Neutrophil (primary cell): ENCODE measurements around the gene ASZ1.

Experiments used
- H3K27ac ChIP-seq: fragments of 200-600 bp; sonication (generic); 2 replicates; pipeline ENCODE4 v1.5.1; 2016; ENCODE audit warnings: mild to moderate bottlenecking, moderate library complexity
- H3K27me3 ChIP-seq: fragments of 200-600 bp; sonication (generic); 2 replicates; pipeline ENCODE4 v1.6.0; 2016; ENCODE audit warnings: mild to moderate bottlenecking
- H3K36me3 ChIP-seq: fragments of 200-600 bp; sonication (generic); 2 replicates; pipeline ENCODE4 v1.5.1; 2017
- H3K4me1 ChIP-seq, 2 experiments: fragments of 200-600 bp in 1 of 2; sonication (generic) in 1 of 2; 1 replicate in 1 of 2; 2 replicates in 1 of 2; pipeline versions ENCODE4 v1.5.1 to v1.6.1; 2013 to 2016; ENCODE audit warnings: low read depth in 1 of 2, low read length in 1 of 2, mild to moderate bottlenecking in 1 of 2, moderate library complexity in 1 of 2; ENCODE audit not compliant: control insufficient read depth in 1 of 2, insufficient read depth in 1 of 2
- H3K4me3 ChIP-seq, 2 experiments: fragments of 200-600 bp in 1 of 2; sonication (generic) in 1 of 2; 1 replicate in 1 of 2; 2 replicates in 1 of 2; pipeline ENCODE4 v1.5.1; 2013 to 2016; ENCODE audit warnings: low read depth in 1 of 2, low read length in 1 of 2, mild to moderate bottlenecking in 1 of 2, moderate library complexity in 1 of 2
- H3K9me3 ChIP-seq: fragments of 200-600 bp; sonication (generic); 2 replicates; pipeline ENCODE4 v1.5.1; 2016
- CTCF ChIP-seq: fragments of 200-600 bp; sonication (generic); IDR thresholded peaks from 2 replicates; pipeline ENCODE4 v1.5.1; 2016; ENCODE audit warnings: antibody characterized with exemption

ASZ1 gene

GRCh38 chr7:117401293-117402002 is 25.8 kb downstream of the ASZ1 start:
- Histone ChIP-seq H3K36me3 (no peaks in the 10 kb centered on the region), H3K4me3 (no peak overlapping the region), H3K27me3 (no peaks in the 10 kb centered on the region), H3K9me3 (no peaks in the 10 kb centered on the region), H3K27ac (no peak overlapping the region), H3K4me1 (no peaks in the 10 kb centered on the region)
- TF ChIP-seq CTCF = no peak

- H3K27ac ChIP-seq = no peak overlapping the region
- H3K4me3 ChIP-seq = no peak overlapping the region
- H3K27me3 ChIP-seq = no peaks in the 10 kb centered on the region
- H3K4me1 ChIP-seq = no peaks in the 10 kb centered on the region
- TF ChIP-seq CTCF = no peak
- no peaks in the 10 kb centered on the region for H3K36me3 ChIP-seq
- no peaks in the 10 kb centered on the region for H3K9me3 ChIP-seq
Observed at GRCh38 chr7:117399820-117400422, 27.4 kb downstream of the ASZ1 start.

GRCh38 chr7:117395743-117396142 is 31.6 kb downstream of the ASZ1 start:
- Histone ChIP-seq H3K27ac (no peak overlapping the region), H3K9me3 (no peaks in the 10 kb centered on the region), H3K36me3 (no peaks in the 10 kb centered on the region), H3K4me1 (no peaks in the 10 kb centered on the region), H3K4me3 (no peak overlapping the region), H3K27me3 (no peaks in the 10 kb centered on the region)
- no peak for TF ChIP-seq CTCF

- Histone ChIP-seq H3K4me1 (no peaks in the 10 kb centered on the region), H3K9me3 (no peaks in the 10 kb centered on the region), H3K36me3 (no peaks in the 10 kb centered on the region), H3K4me3 (no peak overlapping the region), H3K27me3 (no peaks in the 10 kb centered on the region), H3K27ac (no peak overlapping the region)
- no peak for TF ChIP-seq CTCF
Observed at GRCh38 chr7:117393781-117394180, 33.5 kb downstream of the ASZ1 start.

GRCh38 chr7:117389871-117390270 is 37.4 kb downstream of the ASZ1 start:
- TF ChIP-seq CTCF = no peak
- H3K4me3 ChIP-seq = no peak overlapping the region
- no peaks in the 10 kb centered on the region for H3K36me3 ChIP-seq
- no peak overlapping the region for H3K27ac ChIP-seq
- no peaks in the 10 kb centered on the region for H3K27me3 ChIP-seq
- no peaks in the 10 kb centered on the region for H3K9me3 ChIP-seq
- H3K4me1 ChIP-seq = no peaks in the 10 kb centered on the region
